RWPE2 (cell line): ENCODE measurements around the gene DCDC2.
"Not testable (repeated sequence)": the region's sequence is repeated elsewhere in the genome, so short reads cannot be mapped to it uniquely, and the experiment has no call there.

Experiments used
- ATAC-seq: fragments of 200-7000 bp; cut with Tn5 transposase; 3 replicates; pipeline ENCODE4 v1.9.1; 2021; ENCODE audit warnings: low read depth
- DNase-seq: peaks from one replicate; pipeline ENCODE4 v3.0.0-alpha.2; 2020; ENCODE audit warnings: low spot score
- H3K27ac ChIP-seq: fragments of 450-650 bp; 2 replicates; pipeline ENCODE4 v1.5.1; 2017; ENCODE audit warnings: mild to moderate bottlenecking; ENCODE audit not compliant: poor library complexity, severe bottlenecking
- H3K27me3 ChIP-seq: fragments of 250-450 bp; sonication (Bioruptor Pico); 2 replicates; pipeline ENCODE4 v1.5.1; 2021; ENCODE audit warnings: mild to moderate bottlenecking, moderate library complexity; ENCODE audit not compliant: insufficient read depth, poor library complexity, severe bottlenecking
- H3K36me3 ChIP-seq: fragments of 250-450 bp; sonication (Bioruptor Pico); 2 replicates; pipeline ENCODE4 v1.5.1; 2020; ENCODE audit warnings: low read depth, mild to moderate bottlenecking, moderate library complexity
- H3K4me1 ChIP-seq: fragments of 250-450 bp; sonication (Bioruptor Pico); 2 replicates; pipeline ENCODE4 v1.5.1; 2021; ENCODE audit warnings: mild to moderate bottlenecking, moderate library complexity; ENCODE audit not compliant: insufficient read depth, poor library complexity, severe bottlenecking
- H3K4me3 ChIP-seq: fragments of 250-450 bp; sonication (Bioruptor Pico); 2 replicates; pipeline ENCODE4 v1.5.1; 2021; ENCODE audit warnings: mild to moderate bottlenecking, moderate library complexity; ENCODE audit not compliant: severe bottlenecking
- H3K9me3 ChIP-seq: fragments of 250-450 bp; sonication (Bioruptor Pico); 2 replicates; pipeline ENCODE4 v1.5.1; 2021; ENCODE audit warnings: mild to moderate bottlenecking, moderate library complexity; ENCODE audit not compliant: severe bottlenecking
- CTCF ChIP-seq: fragments of 450-650 bp; IDR thresholded peaks from one replicate; pipeline ENCODE4 v1.5.1; 2017; ENCODE audit warnings: mild to moderate bottlenecking, moderate library complexity; ENCODE audit not compliant: poor library complexity, severe bottlenecking

Gene DCDC2

GRCh38 chr6:24385536-24386269 lies 27.8 kb upstream of the DCDC2 start:
- Histone ChIP-seq H3K27ac (no peak overlapping the region), H3K4me3 (no peak overlapping the region), H3K4me1 (peaks cover 5% of the 10 kb centered on the region), H3K9me3 (peaks cover 3% of the 10 kb centered on the region), H3K36me3 (no peaks in the 10 kb centered on the region), H3K27me3 (no peaks in the 10 kb centered on the region)
- no peak for TF ChIP-seq CTCF
- DNase-seq (no peak), ATAC-seq (no peak)

GRCh38 chr6:24384369-24385130 lies 26.7 kb upstream of the DCDC2 start:
- H3K36me3 ChIP-seq, H3K4me3 ChIP-seq, DNase-seq, H3K27ac ChIP-seq, H3K4me1 ChIP-seq, H3K9me3 ChIP-seq, H3K27me3 ChIP-seq, ATAC-seq: not testable (repeated sequence)

- not testable (repeated sequence) for ATAC-seq, DNase-seq, H3K4me3 ChIP-seq, H3K27me3 ChIP-seq, H3K36me3 ChIP-seq, H3K27ac ChIP-seq, H3K9me3 ChIP-seq, H3K4me1 ChIP-seq
Measured at GRCh38 chr6:24382891-24383494, 25.1 kb upstream of the DCDC2 start.

GRCh38 chr6:24382220-24382540 lies 24.3 kb upstream of the DCDC2 start:
- ATAC-seq = no peak
- DNase-seq = no peak

GRCh38 chr6:24381476-24382219 lies 23.8 kb upstream of the DCDC2 start:
- no peaks in the 10 kb centered on the region for H3K4me1 ChIP-seq
- H3K27me3 ChIP-seq = no peaks in the 10 kb centered on the region
- no peak for DNase-seq
- H3K9me3 ChIP-seq = no peaks in the 10 kb centered on the region
- no peak overlapping the region for H3K27ac ChIP-seq
- no peaks in the 10 kb centered on the region for H3K36me3 ChIP-seq
- no peak for ATAC-seq
- H3K4me3 ChIP-seq = no peak overlapping the region
- TF ChIP-seq CTCF = no peak

More at GRCh38 chr6:24382220-24382540, 24.3 kb upstream of the DCDC2 start:
- Histone ChIP-seq H3K36me3 (no peaks in the 10 kb centered on the region), H3K4me3 (no peak overlapping the region), H3K27ac (no peak overlapping the region), H3K27me3 (no peaks in the 10 kb centered on the region), H3K4me1 (no peaks in the 10 kb centered on the region), H3K9me3 (peaks cover 3% of the 10 kb centered on the region)
- no peak for TF ChIP-seq CTCF
